ENCODE data around the gene SHISA2. TPM values are rescaled to one million over a fixed set of nuclear protein-coding genes. Genes with fewer than 3 reads are reported as not detected.

The SHISA2 gene
- total RNA-seq, 1 experiment from 2014 or later = 8.1 TPM

GRCh38 chr13:26020891-26021290 is 30.9 kb downstream of the SHISA2 start:
- Histone ChIP-seq H3K4me2 (ENCODE audit: insufficient read depth, insufficient read length, low read length) (no peak overlapping the region), H3K9ac (ENCODE audit: extremely low read depth, insufficient read length, low read length) (no peak overlapping the region)
- peak overlapping the region in 1 of 3 experiments; percentile 11; a peak in 1 of 7 replicates for H3K27ac Mint-ChIP-seq

More at GRCh38 chr13:26020891-26021290, 30.9 kb downstream of the SHISA2 start:
- no peak for TF ChIP-seq CTCF (conservative IDR thresholded peaks at IDR 0.05)
- WGBS (ENCODE audit: extremely low coverage, insufficient read length, low lambda C conversion rate) = no CpG with 5 or more reads among the region's 7 CpGs
- peaks cover 0 to 3% (median 0%) of the 10 kb centered on the region in 3 experiments; a peak in 1 of 7 replicates for H3K36me3 Mint-ChIP-seq (ENCODE audit: insufficient read depth in 1 of 3, low read depth in 3 of 3)
- Histone ChIP-seq H3K4me1 (ENCODE audit: insufficient read depth, low read length) (peaks cover 6% of the 10 kb centered on the region; the same call in 1 of the 2 replicates), H3K27ac (ENCODE audit: insufficient read length, low read depth, low read length) (no peak overlapping the region), H3K18ac (ENCODE audit: insufficient read length, low read depth, low read length) (no peak overlapping the region), H4K20me1 (ENCODE audit: control insufficient read depth, insufficient read depth, insufficient read length) (no peaks in the 10 kb centered on the region), H3K23ac (ENCODE audit: insufficient read length, low read depth, low read length) (no peak overlapping the region), H3T11ph (ENCODE audit: low read length) (no peak overlapping the region), H2BK120ac (ENCODE audit: low read depth, low read length, poor library complexity, severe bottlenecking) (no peak overlapping the region), H2BK5ac (ENCODE audit: insufficient read length, low read length) (no peak overlapping the region), H4K5ac (ENCODE audit: insufficient read length, low read depth, low read length) (no peak overlapping the region), H3K56ac (ENCODE audit: insufficient read length, low read depth, low read length) (no peak overlapping the region), H2AK5ac (ENCODE audit: insufficient read length, low read length) (no peak overlapping the region), H4K8ac (replicated peaks; ENCODE audit: insufficient read length, low read depth, low read length) (no peak overlapping the region), H4K91ac (ENCODE audit: insufficient read length, low read depth, low read length) (no peak overlapping the region), H3K79me1 (ENCODE audit: insufficient read depth, low read depth, low read length, poor library complexity, severe bottlenecking) (no peaks in the 10 kb centered on the region), H3K14ac (ENCODE audit: insufficient read depth, low read length) (no peak overlapping the region), H2AFZ (ENCODE audit: low read length) (no peak overlapping the region), H2BK20ac (ENCODE audit: low read depth, low read length, poor library complexity, severe bottlenecking) (no peak overlapping the region), H3K27me3 (ENCODE audit: insufficient read depth, low read length) (no peaks in the 10 kb centered on the region; the same call in 1 of the 2 replicates), H2BK12ac (ENCODE audit: insufficient read length, low read depth, low read length) (no peak overlapping the region), H2BK15ac (ENCODE audit: low read depth, low read length) (no peak overlapping the region), H3K9me3 (ENCODE audit: control insufficient read depth, low read depth, low read length) (no peaks in the 10 kb centered on the region), H3K79me2 (ENCODE audit: insufficient read depth, low read length) (no peaks in the 10 kb centered on the region), H3K4ac (ENCODE audit: low read depth, low read length) (no peak overlapping the region), H3K23me2 (ENCODE audit: insufficient read length, low read depth, low read length, poor library complexity, severe bottlenecking) (no peaks in the 10 kb centered on the region)
- no peaks in the 10 kb centered on the region for H3K9me3 Mint-ChIP-seq
- no peak overlapping the region for H3K4me3 Mint-ChIP-seq
- peaks cover 41 to 42% of the 10 kb centered on the region in 2 experiments for H3K4me1 Mint-ChIP-seq
- H3K27me3 Mint-ChIP-seq (ENCODE audit: low read depth) = peaks cover 9% of the 10 kb centered on the region
- no peak for DNase-seq
